ENCODE data around the gene YTHDF1.
"Not testable (repeated sequence)": the region's sequence is repeated elsewhere in the genome, so short reads cannot be mapped to it uniquely, and the experiment has no call there.

The YTHDF1 gene

GRCh38 chr20:63253065-63253437 lies 37.1 kb upstream of the YTHDF1 start:
- H3F3A ChIP-seq (ENCODE audit: insufficient read depth, low read length), result no peaks in the 10 kb centered on the region
- no peaks in the 10 kb centered on the region for H3K9me3 ChIP-seq (ENCODE audit: low read length)
- no peak overlapping the region for H3K9ac ChIP-seq (ENCODE audit: low read length)
- no peaks in the 10 kb centered on the region for H3K9me2 ChIP-seq (ENCODE audit: low read depth, low read length)
- no peaks in the 10 kb centered on the region for H3K27me3 ChIP-seq (ENCODE audit: insufficient read depth, low read length)
- no peaks in the 10 kb centered on the region for H3K4me1 ChIP-seq (ENCODE audit: insufficient read depth, low read length, severe bottlenecking)
- H3K79me2 ChIP-seq (ENCODE audit: insufficient read depth, low read length), result no peaks in the 10 kb centered on the region
- H2AFZ ChIP-seq (ENCODE audit: low read length), result no peak overlapping the region
- H3K4me2 ChIP-seq (ENCODE audit: low read length), result no peak overlapping the region
- H3K4me3 ChIP-seq (ENCODE audit: low read depth, low read length, poor library complexity, severe bottlenecking), result no peak overlapping the region
- H3K36me3 ChIP-seq (ENCODE audit: insufficient read depth, low read length), result no peaks in the 10 kb centered on the region
- no peak for TF ChIP-seq CTCF (IDR thresholded peaks at IDR 0.05; ENCODE audit: low read length)
- TF ChIP-seq EZH2 (IDR thresholded peaks at IDR 0.05; ENCODE audit: borderline replicate concordance, low read length), result no peak
- no peak overlapping the region for H3K27ac ChIP-seq (ENCODE audit: low read depth, low read length, poor library complexity, severe bottlenecking)
- no peaks in the 10 kb centered on the region for H4K20me1 ChIP-seq (ENCODE audit: insufficient read depth, low read length)

- H3K9me2 ChIP-seq (ENCODE audit: low read depth, low read length), result no peaks in the 10 kb centered on the region
- H3K4me2 ChIP-seq (ENCODE audit: low read length), result no peak overlapping the region
- H3K36me3 ChIP-seq (ENCODE audit: insufficient read depth, low read length), result no peaks in the 10 kb centered on the region
- no peaks in the 10 kb centered on the region for H3K4me1 ChIP-seq (ENCODE audit: insufficient read depth, low read length, severe bottlenecking)
- H3K27me3 ChIP-seq (ENCODE audit: insufficient read depth, low read length), result 0 out of 2 replicates have a peak, but pooled peaks cover 3% of the 10 kb centered on the region
- no peak overlapping the region for H2AFZ ChIP-seq (ENCODE audit: low read length)
- H3K27ac ChIP-seq (ENCODE audit: low read depth, low read length, poor library complexity, severe bottlenecking), result no peak overlapping the region
- H3K79me2 ChIP-seq (ENCODE audit: insufficient read depth, low read length), result no peaks in the 10 kb centered on the region
- no peak for TF ChIP-seq EZH2 (IDR thresholded peaks at IDR 0.05; ENCODE audit: borderline replicate concordance, low read length)
- no peak for TF ChIP-seq CTCF (IDR thresholded peaks at IDR 0.05; ENCODE audit: low read length)
- H3F3A ChIP-seq (ENCODE audit: insufficient read depth, low read length), result no peaks in the 10 kb centered on the region
- H3K9ac ChIP-seq (ENCODE audit: low read length), result no peak overlapping the region
- H4K20me1 ChIP-seq (ENCODE audit: insufficient read depth, low read length), result no peaks in the 10 kb centered on the region
- no peak overlapping the region for H3K4me3 ChIP-seq (ENCODE audit: low read depth, low read length, poor library complexity, severe bottlenecking)
- H3K9me3 ChIP-seq (ENCODE audit: low read length), result no peaks in the 10 kb centered on the region
Measured at GRCh38 chr20:63252284-63252711, 36.4 kb upstream of the YTHDF1 start.

GRCh38 chr20:63251350-63251749 lies 35.4 kb upstream of the YTHDF1 start:
- not testable (repeated sequence) for H3K79me2 ChIP-seq (ENCODE audit: insufficient read depth, low read length); H3K4me2 ChIP-seq (ENCODE audit: low read length); H4K20me1 ChIP-seq (ENCODE audit: insufficient read depth, low read length); H3F3A ChIP-seq (ENCODE audit: insufficient read depth, low read length); H3K4me1 ChIP-seq (ENCODE audit: insufficient read depth, low read length, severe bottlenecking); H2AFZ ChIP-seq (ENCODE audit: low read length); H3K9me2 ChIP-seq (ENCODE audit: low read depth, low read length); H3K9me3 ChIP-seq (ENCODE audit: low read length); H3K36me3 ChIP-seq (ENCODE audit: insufficient read depth, low read length); H3K9ac ChIP-seq (ENCODE audit: low read length); H3K4me3 ChIP-seq (ENCODE audit: low read depth, low read length, poor library complexity, severe bottlenecking); H3K27ac ChIP-seq (ENCODE audit: low read depth, low read length, poor library complexity, severe bottlenecking); H3K27me3 ChIP-seq (ENCODE audit: insufficient read depth, low read length)

GRCh38 chr20:63249891-63250290 lies 34.0 kb upstream of the YTHDF1 start:
- Histone ChIP-seq H2AFZ (ENCODE audit: low read length) (no peak overlapping the region), H3K27me3 (ENCODE audit: insufficient read depth, low read length) (0 out of 2 replicates have a peak, but pooled peaks cover 4% of the 10 kb centered on the region), H4K20me1 (ENCODE audit: insufficient read depth, low read length) (no peaks in the 10 kb centered on the region), H3K4me2 (ENCODE audit: low read length) (no peak overlapping the region), H3K36me3 (ENCODE audit: insufficient read depth, low read length) (no peaks in the 10 kb centered on the region), H3K9me2 (ENCODE audit: low read depth, low read length) (no peaks in the 10 kb centered on the region), H3K27ac (ENCODE audit: low read depth, low read length, poor library complexity, severe bottlenecking) (no peak overlapping the region), H3K4me1 (ENCODE audit: insufficient read depth, low read length, severe bottlenecking) (no peaks in the 10 kb centered on the region), H3F3A (ENCODE audit: insufficient read depth, low read length) (no peaks in the 10 kb centered on the region), H3K79me2 (ENCODE audit: insufficient read depth, low read length) (no peaks in the 10 kb centered on the region), H3K4me3 (ENCODE audit: low read depth, low read length, poor library complexity, severe bottlenecking) (no peak overlapping the region), H3K9me3 (ENCODE audit: low read length) (no peaks in the 10 kb centered on the region), H3K9ac (ENCODE audit: low read length) (no peak overlapping the region)
- TF ChIP-seq CTCF (IDR thresholded peaks at IDR 0.05; ENCODE audit: low read length), result no peak
- TF ChIP-seq EZH2 (IDR thresholded peaks at IDR 0.05; ENCODE audit: borderline replicate concordance, low read length), result no peak
